ENCODE results near the gene SLC6A6.

DNA sequence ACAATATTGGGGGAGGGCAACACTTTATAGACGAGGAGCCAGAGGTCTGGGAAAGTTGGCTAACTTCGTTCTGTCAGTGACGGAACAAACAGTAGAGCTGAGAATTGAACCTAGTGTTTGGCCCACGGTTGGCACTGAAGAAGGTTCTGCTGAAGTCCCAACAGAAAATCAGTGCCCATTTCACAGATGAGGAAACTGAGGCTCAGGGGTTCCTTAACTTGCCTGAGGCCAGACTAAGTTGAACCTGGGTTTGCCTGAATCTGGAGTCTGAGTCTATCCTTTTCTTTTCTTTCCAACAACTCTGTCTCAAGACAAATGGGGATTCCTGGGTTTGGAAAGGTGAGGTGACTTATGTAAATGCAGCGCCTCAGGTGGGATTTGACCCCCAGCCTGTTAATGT lies 55.1 kb downstream of the SLC6A6 start:
- TF ChIP-seq, protein P1, sequence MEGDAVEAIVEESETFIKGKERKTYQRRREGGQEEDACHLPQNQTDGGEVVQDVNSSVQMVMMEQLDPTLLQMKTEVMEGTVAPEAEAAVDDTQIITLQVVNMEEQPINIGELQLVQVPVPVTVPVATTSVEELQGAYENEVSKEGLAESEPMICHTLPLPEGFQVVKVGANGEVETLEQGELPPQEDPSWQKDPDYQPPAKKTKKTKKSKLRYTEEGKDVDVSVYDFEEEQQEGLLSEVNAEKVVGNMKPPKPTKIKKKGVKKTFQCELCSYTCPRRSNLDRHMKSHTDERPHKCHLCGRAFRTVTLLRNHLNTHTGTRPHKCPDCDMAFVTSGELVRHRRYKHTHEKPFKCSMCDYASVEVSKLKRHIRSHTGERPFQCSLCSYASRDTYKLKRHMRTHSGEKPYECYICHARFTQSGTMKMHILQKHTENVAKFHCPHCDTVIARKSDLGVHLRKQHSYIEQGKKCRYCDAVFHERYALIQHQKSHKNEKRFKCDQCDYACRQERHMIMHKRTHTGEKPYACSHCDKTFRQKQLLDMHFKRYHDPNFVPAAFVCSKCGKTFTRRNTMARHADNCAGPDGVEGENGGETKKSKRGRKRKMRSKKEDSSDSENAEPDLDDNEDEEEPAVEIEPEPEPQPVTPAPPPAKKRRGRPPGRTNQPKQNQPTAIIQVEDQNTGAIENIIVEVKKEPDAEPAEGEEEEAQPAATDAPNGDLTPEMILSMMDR (IDR thresholded peaks at IDR 0.05; ENCODE audit: low read length) = no peak
- TF ChIP-seq EZH2 (IDR thresholded peaks at IDR 0.05; ENCODE audit: borderline replicate concordance, low read length) = no peak

Measured in OCI-LY1 (cell line).